ENCODE results near the gene ADCY6. TPM values are rescaled to one million over a fixed set of nuclear protein-coding genes. Genes with fewer than 3 reads are reported as not detected.

The ADCY6 gene
- total RNA-seq, 1 experiment from 2014 or later: 31.1 TPM

DNA sequence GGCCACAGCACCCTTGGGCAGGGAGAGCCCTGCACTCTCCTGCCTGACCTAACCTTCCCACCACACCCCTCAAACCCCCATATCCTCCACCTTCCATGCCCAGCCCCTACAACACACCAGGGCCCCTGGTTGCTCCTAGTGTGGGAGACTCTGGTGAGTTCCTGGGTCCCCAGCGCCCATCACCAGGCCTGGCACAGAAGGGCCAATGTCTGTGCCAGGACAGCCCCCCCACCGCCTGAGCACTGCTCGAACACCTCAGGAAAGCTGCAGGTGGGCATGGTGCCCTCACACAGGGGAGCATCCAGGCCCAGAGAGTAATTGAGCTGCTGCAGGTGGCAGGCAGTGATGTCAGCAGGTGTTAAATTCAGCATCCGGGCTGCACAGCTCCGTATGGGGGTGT is 15.2 kb downstream of the ADCY6 start:
- Histone ChIP-seq H3K4me1 (ENCODE audit: insufficient read depth, low read length) (peaks cover 4% of the 10 kb centered on the region; the same call in 1 of the 2 replicates), H3K9ac (ENCODE audit: extremely low read depth, insufficient read length, low read length) (no peak overlapping the region), H3K79me2 (ENCODE audit: insufficient read depth, low read length) (no peaks in the 10 kb centered on the region), H2BK120ac (ENCODE audit: low read depth, low read length, poor library complexity, severe bottlenecking) (no peak overlapping the region), H4K91ac (ENCODE audit: insufficient read length, low read depth, low read length) (no peak overlapping the region), H3K27me3 (ENCODE audit: insufficient read depth, low read length) (no peaks in the 10 kb centered on the region), H2AFZ (ENCODE audit: low read length) (no peak overlapping the region), H4K5ac (ENCODE audit: insufficient read length, low read depth, low read length) (no peak overlapping the region), H3K4ac (ENCODE audit: low read depth, low read length) (no peak overlapping the region), H3K18ac (ENCODE audit: insufficient read length, low read depth, low read length) (no peak overlapping the region), H2BK12ac (ENCODE audit: insufficient read length, low read depth, low read length) (no peak overlapping the region), H2BK15ac (ENCODE audit: low read depth, low read length) (no peak overlapping the region), H3K79me1 (ENCODE audit: insufficient read depth, low read depth, low read length, poor library complexity, severe bottlenecking) (no peaks in the 10 kb centered on the region), H3K9me3 (ENCODE audit: control insufficient read depth, low read depth, low read length) (no peaks in the 10 kb centered on the region), H2BK5ac (ENCODE audit: insufficient read length, low read length) (no peak overlapping the region), H4K20me1 (ENCODE audit: control insufficient read depth, insufficient read depth, insufficient read length) (no peaks in the 10 kb centered on the region), H3K23ac (ENCODE audit: insufficient read length, low read depth, low read length) (no peak overlapping the region), H3K14ac (ENCODE audit: insufficient read depth, low read length) (no peak overlapping the region), H2AK5ac (ENCODE audit: insufficient read length, low read length) (no peak overlapping the region), H3T11ph (ENCODE audit: low read length) (no peak overlapping the region), H3K4me2 (ENCODE audit: insufficient read depth, insufficient read length, low read length) (no peak overlapping the region), H3K23me2 (ENCODE audit: insufficient read length, low read depth, low read length, poor library complexity, severe bottlenecking) (no peaks in the 10 kb centered on the region), H3K56ac (ENCODE audit: insufficient read length, low read depth, low read length) (no peak overlapping the region), H3K27ac (ENCODE audit: insufficient read length, low read depth, low read length) (no peak overlapping the region), H2BK20ac (ENCODE audit: low read depth, low read length, poor library complexity, severe bottlenecking) (no peak overlapping the region), H4K8ac (replicated peaks; ENCODE audit: insufficient read length, low read depth, low read length) (no peak overlapping the region)
- H3K36me3 Mint-ChIP-seq (ENCODE audit: insufficient read depth in 1 of 3, low read depth in 3 of 3): peaks cover 19 to 77% (median 69%) of the 10 kb centered on the region in 3 experiments; a peak in 6 of 7 replicates
- no peak overlapping the region for H3K4me3 Mint-ChIP-seq
- H3K4me1 Mint-ChIP-seq: peaks cover 24 to 25% of the 10 kb centered on the region in 2 experiments
- no peak for DNase-seq
- no CpG with 5 or more reads among the region's 5 CpGs for WGBS (ENCODE audit: extremely low coverage, insufficient read length, low lambda C conversion rate)
- TF ChIP-seq, protein P1, sequence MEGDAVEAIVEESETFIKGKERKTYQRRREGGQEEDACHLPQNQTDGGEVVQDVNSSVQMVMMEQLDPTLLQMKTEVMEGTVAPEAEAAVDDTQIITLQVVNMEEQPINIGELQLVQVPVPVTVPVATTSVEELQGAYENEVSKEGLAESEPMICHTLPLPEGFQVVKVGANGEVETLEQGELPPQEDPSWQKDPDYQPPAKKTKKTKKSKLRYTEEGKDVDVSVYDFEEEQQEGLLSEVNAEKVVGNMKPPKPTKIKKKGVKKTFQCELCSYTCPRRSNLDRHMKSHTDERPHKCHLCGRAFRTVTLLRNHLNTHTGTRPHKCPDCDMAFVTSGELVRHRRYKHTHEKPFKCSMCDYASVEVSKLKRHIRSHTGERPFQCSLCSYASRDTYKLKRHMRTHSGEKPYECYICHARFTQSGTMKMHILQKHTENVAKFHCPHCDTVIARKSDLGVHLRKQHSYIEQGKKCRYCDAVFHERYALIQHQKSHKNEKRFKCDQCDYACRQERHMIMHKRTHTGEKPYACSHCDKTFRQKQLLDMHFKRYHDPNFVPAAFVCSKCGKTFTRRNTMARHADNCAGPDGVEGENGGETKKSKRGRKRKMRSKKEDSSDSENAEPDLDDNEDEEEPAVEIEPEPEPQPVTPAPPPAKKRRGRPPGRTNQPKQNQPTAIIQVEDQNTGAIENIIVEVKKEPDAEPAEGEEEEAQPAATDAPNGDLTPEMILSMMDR (conservative IDR thresholded peaks at IDR 0.05): no peak
- no peaks in the 10 kb centered on the region for H3K9me3 Mint-ChIP-seq
- no peak overlapping the region; a peak in 1 of 7 replicates for H3K27ac Mint-ChIP-seq
- no peaks in the 10 kb centered on the region; the same call in 1 of the 2 replicates for H3K27me3 Mint-ChIP-seq (ENCODE audit: low read depth)
